Measurements from ENCODE around the gene FLNC. TPM values are rescaled to one million over a fixed set of nuclear protein-coding genes. Genes with fewer than 3 reads are reported as not detected.

The FLNC gene
- total and polyA plus RNA-seq, 9 of the 15 experiments (the other 6 are each of a cell fraction or from before 2014, with no cell fraction given) = 0.90 to 155 (median 28.8) TPM

GRCh38 chr7:128831178-128831993 lies 1.2 kb downstream of the FLNC start (continued):
- TF ChIP-seq CHD2 (IDR thresholded peaks at IDR 0.05; ENCODE audit: low read depth, low read length) = 0 out of 2 replicates have a peak, but pooled peaks have one; percentile 35
- peak; percentile 63 for TF ChIP-seq NEUROD1 (IDR thresholded peaks at IDR 0.05; ENCODE audit: borderline replicate concordance, low read depth, low read length, partially characterized antibody)
- TF ChIP-seq ZNF263 (CRISPR knock-in tag; IDR thresholded peaks at IDR 0.05; ENCODE audit: borderline replicate concordance) = peak; percentile 32; the same call in 1 of the 2 replicates
- peak in 1 of 2 experiments; percentile 44; a peak in 2 of 4 replicates for TF ChIP-seq NONO (IDR thresholded peaks at IDR 0.05; ENCODE audit: low read depth in 2 of 2, low read length in 1 of 2)
- TF ChIP-seq ZFX (CRISPR knock-in tag; IDR thresholded peaks at IDR 0.05) = peak; percentile 82
- 0 out of 2 replicates have a peak, but pooled peaks have one; percentile 26 for TF ChIP-seq ZNF197 (CRISPR knock-in tag; IDR thresholded peaks at IDR 0.05; ENCODE audit: low read depth)
- no peak for TF ChIP-seq CEBPZ (IDR thresholded peaks at IDR 0.05; ENCODE audit: borderline replicate concordance, low read depth, low read length)
- TF ChIP-seq CBX3 (IDR thresholded peaks at IDR 0.05; ENCODE audit: borderline replicate concordance in 1 of 2, low read length in 2 of 2) = peak in 1 of 2 experiments; percentile 21; a peak in 1 of 3 replicates
- no peak for TF ChIP-seq NCOA6 (IDR thresholded peaks at IDR 0.05)
- peak; percentile 22; the same call in 1 of the 2 replicates for TF ChIP-seq SOX6 (IDR thresholded peaks at IDR 0.05)
- TF ChIP-seq HMGN3 (IDR thresholded peaks at IDR 0.05; ENCODE audit: borderline replicate concordance, extremely low read depth, insufficient read length, low read depth, low read length) = peak; percentile 66
- peak; percentile 90 for TF ChIP-seq POLR2G (IDR thresholded peaks at IDR 0.05; ENCODE audit: low read depth, low read length)
- TF ChIP-seq CTCF (IDR thresholded peaks at IDR 0.05 in 2 of 3, conservative IDR thresholded peaks at IDR 0.05 in 1 of 3; ENCODE audit: insufficient read depth in 2 of 3, low read depth in 1 of 3, low read length in 3 of 3) = 0 out of 6 replicates have a peak, but pooled peaks of 1 of the 3 experiments have one; percentile 1
- TF ChIP-seq HLTF (IDR thresholded peaks at IDR 0.05) = 0 out of 2 replicates have a peak, but pooled peaks have one; percentile 8
- TF ChIP-seq, protein P1, sequence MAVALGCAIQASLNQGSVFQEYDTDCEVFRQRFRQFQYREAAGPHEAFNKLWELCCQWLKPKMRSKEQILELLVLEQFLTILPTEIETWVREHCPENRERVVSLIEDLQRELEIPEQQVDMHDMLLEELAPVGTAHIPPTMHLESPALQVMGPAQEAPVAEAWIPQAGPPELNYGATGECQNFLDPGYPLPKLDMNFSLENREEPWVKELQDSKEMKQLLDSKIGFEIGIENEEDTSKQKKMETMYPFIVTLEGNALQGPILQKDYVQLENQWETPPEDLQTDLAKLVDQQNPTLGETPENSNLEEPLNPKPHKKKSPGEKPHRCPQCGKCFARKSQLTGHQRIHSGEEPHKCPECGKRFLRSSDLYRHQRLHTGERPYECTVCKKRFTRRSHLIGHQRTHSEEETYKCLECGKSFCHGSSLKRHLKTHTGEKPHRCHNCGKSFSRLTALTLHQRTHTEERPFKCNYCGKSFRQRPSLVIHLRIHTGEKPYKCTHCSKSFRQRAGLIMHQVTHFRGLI (CRISPR knock-in tag; IDR thresholded peaks at IDR 0.05) = no peak
- peak; percentile 41 for TF ChIP-seq ARHGAP35 (IDR thresholded peaks at IDR 0.05; ENCODE audit: partially characterized antibody)
- TF ChIP-seq SPI1 (IDR thresholded peaks at IDR 0.05; ENCODE audit: borderline replicate concordance, low read depth, low read length) = peak; percentile 95
